H9 (cell line): ENCODE data around the gene DLG2. TPM values are rescaled to one million over a fixed set of nuclear protein-coding genes. Genes with fewer than 3 reads are reported as not detected.

ENCODE experiments used
- DNase-seq: peaks from one replicate; pipeline ENCODE4 v3.0.0-alpha.2; 2017
- H2AFZ ChIP-seq: one replicate; pipeline ENCODE4 v1.6.1; 2013; ENCODE audit warnings: mild to moderate bottlenecking, low read length, control low read depth, moderate library complexity
- H2AK5ac ChIP-seq: 2 replicates; pipeline ENCODE4 v1.6.1; 2013; ENCODE audit warnings: low read length, control low read depth, mixed read lengths; ENCODE audit not compliant: insufficient read length
- H2BK120ac ChIP-seq: one replicate; pipeline ENCODE4 v1.6.1; 2013; ENCODE audit warnings: low read depth, mild to moderate bottlenecking, low read length, control low read depth, inconsistent platforms; ENCODE audit not compliant: poor library complexity, severe bottlenecking
- H2BK12ac ChIP-seq: 2 replicates; pipeline ENCODE4 v1.6.1; 2013; ENCODE audit warnings: low read length, control low read depth, mixed read lengths, low read depth; ENCODE audit not compliant: insufficient read length
- H2BK15ac ChIP-seq: 2 replicates; pipeline ENCODE4 v1.6.1; 2013; ENCODE audit warnings: low read depth, low read length, control low read depth
- H2BK20ac ChIP-seq: one replicate; pipeline ENCODE4 v1.6.1; 2013; ENCODE audit warnings: low read depth, mild to moderate bottlenecking, low read length, control low read depth, inconsistent platforms; ENCODE audit not compliant: poor library complexity, severe bottlenecking
- H2BK5ac ChIP-seq: 2 replicates; pipeline ENCODE4 v1.6.1; 2013; ENCODE audit warnings: low read length, control low read depth, mixed read lengths; ENCODE audit not compliant: insufficient read length
- H3K14ac ChIP-seq: 2 replicates; pipeline ENCODE4 v1.6.1; 2013; ENCODE audit warnings: low read length, control low read depth; ENCODE audit not compliant: insufficient read depth
- H3K18ac ChIP-seq: 2 replicates; pipeline ENCODE4 v1.6.1; 2013; ENCODE audit warnings: low read depth, mild to moderate bottlenecking, mixed read lengths, low read length, control low read depth; ENCODE audit not compliant: insufficient read length
- H3K23ac ChIP-seq: 2 replicates; pipeline ENCODE4 v1.6.1; 2013; ENCODE audit warnings: low read length, control low read depth, mixed read lengths, low read depth; ENCODE audit not compliant: insufficient read length
- H3K23me2 ChIP-seq: 2 replicates; pipeline ENCODE4 v1.6.1; 2013; ENCODE audit warnings: low read depth, mild to moderate bottlenecking, mixed read lengths, low read length, control low read depth; ENCODE audit not compliant: insufficient read length, poor library complexity, severe bottlenecking
- H3K27ac ChIP-seq: 2 replicates; pipeline ENCODE4 v1.5.1; 2013; ENCODE audit warnings: low read length, control low read depth, mixed read lengths, low read depth; ENCODE audit not compliant: insufficient read length
- H3K27me3 ChIP-seq: 2 replicates; pipeline ENCODE4 v1.6.1; 2013; ENCODE audit warnings: low read length, control low read depth, inconsistent platforms; ENCODE audit not compliant: insufficient read depth
- H3K4ac ChIP-seq: 2 replicates; pipeline ENCODE4 v1.6.1; 2013; ENCODE audit warnings: low read depth, mild to moderate bottlenecking, control low read depth, inconsistent platforms, low read length, moderate library complexity
- H3K4me1 ChIP-seq: 2 replicates; pipeline ENCODE4 v1.6.1; 2013; ENCODE audit warnings: low read length, control low read depth, inconsistent platforms; ENCODE audit not compliant: insufficient read depth
- H3K4me2 ChIP-seq: 2 replicates; pipeline ENCODE4 v1.6.1; 2013; ENCODE audit warnings: low read length, control low read depth, mixed read lengths; ENCODE audit not compliant: insufficient read length, insufficient read depth
- H3K56ac ChIP-seq: 2 replicates; pipeline ENCODE4 v1.6.1; 2013; ENCODE audit warnings: low read depth, mild to moderate bottlenecking, mixed read lengths, low read length, control low read depth; ENCODE audit not compliant: insufficient read length
- H3K79me1 ChIP-seq: 2 replicates; pipeline ENCODE4 v1.6.1; 2013; ENCODE audit warnings: low read depth, mild to moderate bottlenecking, moderate library complexity, low read length, control low read depth, inconsistent platforms; ENCODE audit not compliant: insufficient read depth, poor library complexity, severe bottlenecking
- H3K79me2 ChIP-seq: 2 replicates; pipeline ENCODE4 v1.6.1; 2013; ENCODE audit warnings: low read length, control low read depth, inconsistent platforms; ENCODE audit not compliant: insufficient read depth
- H3K9ac ChIP-seq: 2 replicates; pipeline ENCODE4 v1.6.1; 2013; ENCODE audit warnings: low read length, control low read depth, mixed read lengths; ENCODE audit not compliant: insufficient read length; ENCODE audit errors: extremely low read depth
- H3K9me3 ChIP-seq: one replicate; pipeline ENCODE4 v1.6.1; 2013; ENCODE audit warnings: low read depth, low read length, inconsistent platforms; ENCODE audit not compliant: control insufficient read depth
- H3T11ph ChIP-seq: one replicate; pipeline ENCODE4 v1.6.1; 2013; ENCODE audit warnings: mild to moderate bottlenecking, low read length, control low read depth, inconsistent platforms
- H4K20me1 ChIP-seq: one replicate; pipeline ENCODE4 v1.6.1; 2013; ENCODE audit not compliant: control insufficient read depth, insufficient read length, insufficient read depth
- H4K5ac ChIP-seq: 2 replicates; pipeline ENCODE4 v1.6.1; 2013; ENCODE audit warnings: low read depth, mild to moderate bottlenecking, mixed read lengths, low read length, control low read depth; ENCODE audit not compliant: insufficient read length
- H4K8ac ChIP-seq: replicated peaks from 2 replicates; pipeline ENCODE4 v1.6.1; 2013; ENCODE audit warnings: low read length, control low read depth, mixed read lengths, low read depth; ENCODE audit not compliant: insufficient read length
- H4K91ac ChIP-seq: 2 replicates; pipeline ENCODE4 v1.6.1; 2013; ENCODE audit warnings: low read depth, mild to moderate bottlenecking, moderate library complexity, mixed read lengths, low read length, control low read depth; ENCODE audit not compliant: insufficient read length
- H3K27ac Mint-ChIP-seq, 3 experiments: 2 replicates in 2 of 3; 3 replicates in 1 of 3; pipeline ENCODE4 v1.8.0; 2020 to 2021; ENCODE audit warnings: mixed read lengths in 3 of 3, mild to moderate bottlenecking in 1 of 3, moderate library complexity in 1 of 3
- H3K27me3 Mint-ChIP-seq: 2 replicates; pipeline ENCODE4 v1.8.0; 2021; ENCODE audit warnings: low read depth, mild to moderate bottlenecking, moderate library complexity, mixed read lengths
- H3K36me3 Mint-ChIP-seq, 3 experiments: 2 replicates in 2 of 3; 3 replicates in 1 of 3; pipeline ENCODE4 v1.8.0; 2020 to 2021; ENCODE audit warnings: low read depth in 3 of 3, mixed read lengths in 3 of 3; ENCODE audit not compliant: insufficient read depth in 1 of 3
- H3K4me1 Mint-ChIP-seq, 2 experiments: 2 replicates each; pipeline ENCODE4 v1.8.0; 2020; ENCODE audit warnings: mixed read lengths in 2 of 2
- H3K4me3 Mint-ChIP-seq, 2 experiments: 2 replicates in 1 of 2; 3 replicates in 1 of 2; pipeline ENCODE4 v1.8.0; 2020 to 2021; ENCODE audit warnings: mild to moderate bottlenecking in 2 of 2, mixed read lengths in 2 of 2, moderate library complexity in 1 of 2
- H3K9me3 Mint-ChIP-seq, 2 experiments: 2 replicates in 1 of 2; 3 replicates in 1 of 2; pipeline ENCODE4 v1.8.0; 2020; ENCODE audit warnings: mild to moderate bottlenecking in 2 of 2, mixed read lengths in 2 of 2, moderate library complexity in 1 of 2
- CTCF ChIP-seq: fragments of 200-600 bp; sonication (generic); conservative IDR thresholded peaks from 3 replicates; pipeline ENCODE4 v1.8.0; 2021; ENCODE audit warnings: antibody characterized with exemption, mild to moderate bottlenecking
- WGBS: extraction: QIAGEN DNeasy Blood & Tissue Kit; methylation state at CpG from one replicate; pipeline ENCODE4 v1.1.7; 2013; ENCODE audit warnings: missing lambda C conversion rate, low lambda C conversion rate, mixed read lengths; ENCODE audit not compliant: insufficient read length; ENCODE audit errors: extremely low coverage; 5-methylcytosine and 5-hydroxymethylcytosine counted together
- total RNA-seq: library from RNA; stranded (reverse); gene quantifications from 2 replicates; pipeline ENCODE4 v1.2.1, GENCODE V29; 2021

The DLG2 gene
- total RNA-seq, 1 experiment from 2014 or later = 8.0 TPM

- H3K4ac ChIP-seq = no peak overlapping the region
- TF ChIP-seq CTCF = no peak
- H3K14ac ChIP-seq = no peak overlapping the region
- H3K79me2 ChIP-seq = no peaks in the 10 kb centered on the region
- Mint-ChIP-seq H3K9me3 (no peaks in the 10 kb centered on the region), H3K4me1 (peaks cover 2 to 7% of the 10 kb centered on the region in 2 experiments), H3K4me3 (no peak overlapping the region; a peak in 1 of 5 replicates), H3K27ac (no peak overlapping the region), H3K27me3 (no peaks in the 10 kb centered on the region), H3K36me3 (no peaks in the 10 kb centered on the region)
- H3K4me2 ChIP-seq = no peak overlapping the region
- no peak overlapping the region for H2BK120ac ChIP-seq
- no peak overlapping the region for H3K18ac ChIP-seq
- no peak overlapping the region for H2BK15ac ChIP-seq
- no peaks in the 10 kb centered on the region for H3K9me3 ChIP-seq
- WGBS = no CpG with 5 or more reads among the region's 1 CpG
- no peak overlapping the region for H4K5ac ChIP-seq
- no peak overlapping the region for H3K56ac ChIP-seq
- H2BK12ac ChIP-seq = no peak overlapping the region
- no peaks in the 10 kb centered on the region for H3K4me1 ChIP-seq
- H3K9ac ChIP-seq = no peak overlapping the region
- H2BK5ac ChIP-seq = no peak overlapping the region
- no peaks in the 10 kb centered on the region for H4K20me1 ChIP-seq
- DNase-seq = no peak
- no peak overlapping the region for H2AFZ ChIP-seq
- no peaks in the 10 kb centered on the region for H3K79me1 ChIP-seq
- H3K23ac ChIP-seq = no peak overlapping the region
- no peak overlapping the region for H4K91ac ChIP-seq
- no peak overlapping the region for H2BK20ac ChIP-seq
- H3K27me3 ChIP-seq = no peaks in the 10 kb centered on the region
- no peak overlapping the region for H3T11ph ChIP-seq
- H3K27ac ChIP-seq = no peak overlapping the region
- no peaks in the 10 kb centered on the region for H3K23me2 ChIP-seq
- no peak overlapping the region for H4K8ac ChIP-seq
- no peak overlapping the region for H2AK5ac ChIP-seq
Observed at GRCh38 chr11:83408946-83409345, 2218.2 kb downstream of the DLG2 start.

Other genes with a start within 250 kb of the DLG2 start
- 72.8 and 74.0 TPM in 2 replicates for gene TMEM126B, start 1.2 kb upstream of the DLG2 start, total RNA-seq
- gene TMEM126A, start 20.6 kb upstream of the DLG2 start, total RNA-seq = 28.0 and 35.2 TPM in 2 replicates
- 50.2 and 52.5 TPM in 2 replicates for gene CREBZF, start 37.8 kb upstream of the DLG2 start, total RNA-seq
- not detected in 2 replicates for gene CCDC89, start 58.9 kb upstream of the DLG2 start, total RNA-seq
- 5.0 and 5.2 TPM in 2 replicates for gene SYTL2, start 183.8 kb upstream of the DLG2 start, total RNA-seq
- not detected in 2 replicates for gene CCDC83, start 228.0 kb upstream of the DLG2 start, total RNA-seq